Measurements from ENCODE around the gene EZR. TPM values are rescaled to one million over a fixed set of nuclear protein-coding genes. Genes with fewer than 3 reads are reported as not detected.
A peak's percentile ranks its signal among the peaks of the same experiment; 100 is the strongest.

Gene EZR
- total and polyA plus RNA-seq, 2 of the 13 experiments (the other 11 are each of a cell fraction or from before 2014, with no cell fraction given): 34.7 to 60.3 TPM

GRCh38 chr6:158817728-158818580 is 1.2 kb downstream of the EZR start (continued):
- no peak for TF ChIP-seq ZNF276 (CRISPR knock-in tag; IDR thresholded peaks at IDR 0.05; ENCODE audit: low read depth)
- no peak for TF ChIP-seq THAP8 (CRISPR knock-in tag; IDR thresholded peaks at IDR 0.05; ENCODE audit: borderline replicate concordance)
- no peak for TF ChIP-seq TRIM22 (IDR thresholded peaks at IDR 0.05)
- no peak for TF ChIP-seq RFX1 (IDR thresholded peaks at IDR 0.05)
- no peak for TF ChIP-seq CC2D1A (CRISPR knock-in tag; IDR thresholded peaks at IDR 0.05)
- TF ChIP-seq PHF5A (CRISPR knock-in tag; IDR thresholded peaks at IDR 0.05; ENCODE audit: low read depth, unreplicated experiment): no peak
- TF ChIP-seq CREM (IDR thresholded peaks at IDR 0.05): no peak
- no peak for TF ChIP-seq CREM (CRISPR knock-in tag; IDR thresholded peaks at IDR 0.05)
- peak; percentile 64; the same call in 1 of the 2 replicates for TF ChIP-seq ZNF333 (CRISPR knock-in tag; IDR thresholded peaks at IDR 0.05; ENCODE audit: borderline replicate concordance)
- no peak for TF ChIP-seq STAT6 (CRISPR knock-in tag; IDR thresholded peaks at IDR 0.05; ENCODE audit: borderline replicate concordance)
- no peak for TF ChIP-seq ZBTB3 (CRISPR knock-in tag; IDR thresholded peaks at IDR 0.05; ENCODE audit: borderline replicate concordance, low read depth)
- TF ChIP-seq ZNF556 (CRISPR knock-in tag; IDR thresholded peaks at IDR 0.05; ENCODE audit: borderline replicate concordance): 0 out of 2 replicates have a peak, but pooled peaks have one; percentile 46
- TF ChIP-seq CBX1 (IDR thresholded peaks at IDR 0.05; ENCODE audit: low read depth): no peak
- no peak for TF ChIP-seq ZNF362 (CRISPR knock-in tag; IDR thresholded peaks at IDR 0.05; ENCODE audit: borderline replicate concordance)
- no peak for TF ChIP-seq TEAD2 (CRISPR knock-in tag; IDR thresholded peaks at IDR 0.05)
- TF ChIP-seq ISL2 (CRISPR knock-in tag; IDR thresholded peaks at IDR 0.05): no peak
- peak; percentile 73 for TF ChIP-seq ZBTB7A (CRISPR knock-in tag; IDR thresholded peaks at IDR 0.05)
- no peak for TF ChIP-seq HINFP (CRISPR knock-in tag; IDR thresholded peaks at IDR 0.05; ENCODE audit: low read depth)
- no peak for TF ChIP-seq ZNF430 (CRISPR knock-in tag; IDR thresholded peaks at IDR 0.05)
- TF ChIP-seq KDM5B (CRISPR knock-in tag; IDR thresholded peaks at IDR 0.05; ENCODE audit: borderline replicate concordance): peak; percentile 63
